Aorta (tissue), 5 donors: ENCODE measurements around the gene RNF167. TPM values are rescaled to one million over a fixed set of nuclear protein-coding genes. Genes with fewer than 3 reads are reported as not detected.
A peak's percentile ranks its signal among the peaks of the same experiment; 100 is the strongest.

Source experiments
- ATAC-seq: fragments of 200-7000 bp; cut with Tn5 transposase; one replicate; pipeline ENCODE4 v1.9.1; 2022; ENCODE audit warnings: moderate library complexity; ENCODE audit not compliant: low FRiP score
- DNase-seq, 2 donors: peaks; one replicate each; pipeline ENCODE4 v3.0.0-alpha.2; 2020
- H3K27ac ChIP-seq, 2 donors: one replicate each; pipeline ENCODE4 v1.5.1; 2013; ENCODE audit warnings: low read length in 2 of 2, mild to moderate bottlenecking in 2 of 2, moderate library complexity in 2 of 2, control low read depth in 1 of 2, inconsistent platforms in 1 of 2, low read depth in 1 of 2
- H3K27me3 ChIP-seq, 2 donors: one replicate each; pipeline ENCODE4 v1.6.1; 2013; ENCODE audit warnings: control low read depth in 1 of 2, low read length in 1 of 2, mild to moderate bottlenecking in 1 of 2, moderate library complexity in 1 of 2; ENCODE audit not compliant: insufficient read depth in 2 of 2, control insufficient read depth in 1 of 2
- H3K36me3 ChIP-seq, 2 donors: one replicate each; pipeline ENCODE4 v1.6.1; 2013; ENCODE audit warnings: control low read depth in 1 of 2, low read length in 1 of 2, mild to moderate bottlenecking in 1 of 2; ENCODE audit not compliant: insufficient read depth in 2 of 2, control insufficient read depth in 1 of 2
- H3K4me1 ChIP-seq, 2 donors: one replicate each; pipeline ENCODE4 v1.6.1; 2013; ENCODE audit warnings: low read length in 2 of 2, control low read depth in 1 of 2, mild to moderate bottlenecking in 1 of 2, moderate library complexity in 1 of 2; ENCODE audit not compliant: insufficient read depth in 2 of 2, control insufficient read depth in 1 of 2
- H3K4me3 ChIP-seq, 2 donors: one replicate each; pipeline ENCODE4 v1.5.1; 2013; ENCODE audit warnings: low read length in 2 of 2, control low read depth in 1 of 2, mild to moderate bottlenecking in 1 of 2
- H3K9me3 ChIP-seq: one replicate; pipeline ENCODE4 v1.6.1; 2013; ENCODE audit warnings: mild to moderate bottlenecking, low read length; ENCODE audit not compliant: control insufficient read depth
- WGBS, 2 donors: extraction: QIAGEN DNeasy Blood & Tissue Kit; methylation state at CpG; one replicate each; pipeline ENCODE4 v1.1.7; 2013; 5-methylcytosine and 5-hydroxymethylcytosine counted together
- intact Hi-C, 2 donors: fragments of 100-400 bp; cut with DNase I; formaldehyde crosslinking; loops; one replicate each; pipeline versions ENCODE4 v1.14.2 to v1.15.0; 2022
- polyA plus RNA-seq, 2 donors: library from polyadenylated mRNA; stranded (reverse); fragments of 200-250 nt; gene quantifications; one replicate each; pipeline ENCODE4 v1.2.3, GENCODE V29; 2013
- total RNA-seq, 2 donors: library from RNA; stranded (reverse); fragmentation: NEBNext Ultra II Directional; extraction: Animal tissue kit (Norgen Biotek cat#: 25700); gene quantifications; one replicate each; pipeline ENCODE4 v1.2.1, GENCODE V29; 2021
- donor health status: healthy with polysubstance abuse.
- donor health status: Bipolar disorder and iron deficiency.
- donor health status: DM: no; HTN: no; CAD: no.
- donor health status: DM: no; HTN: no; CAD: no.
- donor health status: DM: yes; HTN: yes; CAD: no.

Gene RNF167
- total and polyA plus RNA-seq, 4 donors = 39.3 to 89.3 (median 48.7) TPM

DNA sequence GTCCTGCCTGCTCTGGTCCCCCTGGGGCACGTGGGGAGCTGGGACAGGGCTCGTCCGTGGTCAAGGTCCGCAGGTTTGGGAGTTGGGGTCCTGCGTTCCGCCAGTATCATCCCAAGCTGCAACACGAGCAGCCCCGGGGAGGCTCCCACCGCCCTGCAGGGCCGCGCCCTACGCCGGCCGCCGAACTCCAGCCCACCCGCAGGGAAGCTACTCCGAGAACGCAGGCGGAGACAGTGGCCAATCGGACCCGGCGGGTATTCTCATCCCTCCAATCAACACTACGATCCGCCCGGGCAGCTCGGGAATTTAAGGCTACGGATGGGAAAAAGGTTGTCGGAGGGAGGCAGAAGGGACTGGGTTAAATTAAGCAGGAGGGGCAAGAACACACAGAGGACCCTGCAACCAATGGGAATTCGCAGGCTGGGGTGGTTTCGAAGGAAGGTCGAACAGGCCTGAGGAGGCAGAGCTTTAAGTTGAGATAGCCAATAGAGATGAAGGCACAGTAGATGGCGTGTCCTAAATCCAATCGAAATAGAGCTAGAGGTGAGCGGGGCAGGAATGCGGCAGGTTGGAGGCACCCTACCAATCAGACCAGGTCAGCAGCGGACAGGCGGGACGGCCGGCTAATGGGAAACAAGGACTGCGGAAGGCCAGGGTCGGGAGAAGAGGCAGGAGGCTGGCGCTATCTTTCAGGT is 26.9 kb downstream of the RNF167 start:
- intact Hi-C loops = loop anchor here in 1 of 2 donors (1.0 kb wide), 2 partner anchors 18 to 30 kb away; partner anchors contain the start of genes INCA1 and KIF1C
- H3K4me1 ChIP-seq = peaks cover 0 to 2% of the 10 kb centered on the region in 2 donors
- H3K27ac ChIP-seq = peak overlapping the region in 1 of 2 donors; percentile 62
- WGBS, 2 donors = 0% methylated on average over 42 of the region's 42 CpGs
- no peaks in the 10 kb centered on the region for H3K27me3 ChIP-seq
- H3K9me3 ChIP-seq = no peaks in the 10 kb centered on the region
- ATAC-seq (peak; percentile 96), DNase-seq (peak; percentile 97 to 99)
- peak overlapping the region; percentile 51 to 65 for H3K4me3 ChIP-seq
- H3K36me3 ChIP-seq = peaks cover 0 to 2% of the 10 kb centered on the region in 2 donors

DNA sequence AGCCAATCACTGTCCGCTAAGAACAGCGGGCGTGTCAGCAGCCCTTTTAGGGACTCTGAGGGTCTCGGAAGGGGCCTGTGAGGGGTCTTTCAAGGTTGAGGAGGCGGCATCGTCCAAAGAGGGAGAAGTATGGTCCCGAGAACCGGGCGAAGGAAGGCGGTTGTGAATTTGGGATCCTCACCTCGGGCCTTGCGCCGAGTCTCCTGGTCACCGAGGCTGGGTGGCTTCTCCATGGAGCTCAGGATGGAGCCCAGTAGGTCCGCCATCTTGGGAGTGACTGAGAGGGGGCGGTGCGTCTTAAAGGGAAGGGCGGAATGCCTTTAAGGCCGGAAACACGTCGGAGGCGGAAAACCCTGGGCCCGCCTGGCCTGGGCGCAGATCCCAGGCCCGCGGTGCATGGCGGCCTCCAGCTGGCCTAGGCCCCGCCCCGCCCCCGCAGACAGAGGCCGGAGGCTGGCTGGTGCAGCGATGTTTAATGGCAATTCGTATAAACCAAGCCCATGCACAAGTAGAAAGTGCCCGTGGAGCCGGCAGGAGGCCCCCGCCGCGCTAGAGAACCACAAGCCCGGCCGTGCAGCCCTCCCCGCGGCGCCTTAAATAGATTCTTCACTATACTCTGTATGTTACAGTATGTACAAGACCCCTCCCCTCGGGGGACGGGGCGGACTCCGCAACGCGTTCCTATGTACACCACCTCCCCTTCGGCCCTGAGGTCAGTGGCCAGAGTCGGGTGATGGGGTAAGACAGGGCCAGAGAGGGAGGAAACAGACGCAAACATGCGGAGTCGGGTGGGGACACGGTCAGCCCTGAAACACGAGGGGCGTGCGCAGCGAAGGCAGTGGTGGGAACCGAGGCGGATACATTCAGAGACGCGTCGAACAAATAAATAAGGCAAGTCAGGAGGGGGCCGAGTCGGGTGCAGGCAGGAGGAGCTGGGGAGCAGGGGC is 27.7 kb downstream of the RNF167 start, which contains the start of gene SPAG7:
SPAG7 (minus strand) TSS at position 279 of the 947 bp plus-strand sequence; CDS start at position 266, 13 bp downstream.
- Histone ChIP-seq H3K9me3 (no peaks in the 10 kb centered on the region), H3K27me3 (no peaks in the 10 kb centered on the region), H3K4me1 (peaks cover 0 to 2% of the 10 kb centered on the region in 2 donors), H3K27ac (peak within 1 kb of the TSS; percentile 10 to 86), H3K4me3 (peak within 1 kb of the TSS; percentile 65), H3K36me3 (peaks cover 0 to 3% of the 10 kb centered on the region in 2 donors)
- DNase-seq (peak; percentile 95 to 97), ATAC-seq (peak; percentile 94)
- WGBS, 2 donors = 0 to 1% methylated on average over 64 to 66 of the region's 66 CpGs
- intact Hi-C loops = loop anchor here in 1 of 2 donors (1.0 kb wide), 2 partner anchors 19 to 29 kb away; partner anchors contain the start of genes INCA1 and KIF1C

DNA sequence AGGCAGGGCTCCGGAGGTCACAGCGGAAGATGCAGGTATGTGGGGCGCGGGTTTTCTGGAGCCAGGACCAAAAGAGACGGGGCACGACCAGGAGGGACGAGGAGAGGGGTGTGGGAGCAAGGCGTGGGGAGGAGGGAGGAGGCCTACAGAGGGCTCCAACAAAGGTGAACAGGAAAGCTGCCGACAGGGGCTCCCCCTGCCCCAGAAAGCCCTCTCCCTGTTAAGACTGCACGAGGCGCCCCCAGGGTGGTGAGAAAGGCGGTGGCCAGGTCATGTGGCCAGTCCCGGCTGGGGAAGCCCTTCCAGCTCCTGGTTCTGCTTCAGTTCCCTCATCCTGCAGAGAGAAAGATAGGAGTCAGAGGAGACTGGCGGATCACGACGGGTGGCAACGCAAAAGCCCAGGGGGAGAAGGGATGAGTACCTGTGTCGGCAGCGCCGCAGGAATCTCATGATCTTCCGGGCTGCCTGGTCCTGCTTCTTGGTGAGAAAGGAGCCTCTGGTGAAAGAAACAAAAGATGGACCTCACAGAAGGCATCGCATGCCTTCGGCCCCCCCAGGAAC is 28.5 kb downstream of the RNF167 start:
- no peaks in the 10 kb centered on the region for H3K9me3 ChIP-seq
- 24 to 28% methylated on average over 23 of the region's 23 CpGs for WGBS, 2 donors
- H3K4me3 ChIP-seq = no peak overlapping the region
- DNase-seq (peak in 1 of 2 donors; percentile 61), ATAC-seq (no peak)
- H3K27ac ChIP-seq = peak overlapping the region in 1 of 2 donors; percentile 72
- peaks cover 0 to 5% of the 10 kb centered on the region in 2 donors for H3K36me3 ChIP-seq
- intact Hi-C loops = no loop called here
- peaks cover 0 to 2% of the 10 kb centered on the region in 2 donors for H3K4me1 ChIP-seq
- no peaks in the 10 kb centered on the region for H3K27me3 ChIP-seq

DNA sequence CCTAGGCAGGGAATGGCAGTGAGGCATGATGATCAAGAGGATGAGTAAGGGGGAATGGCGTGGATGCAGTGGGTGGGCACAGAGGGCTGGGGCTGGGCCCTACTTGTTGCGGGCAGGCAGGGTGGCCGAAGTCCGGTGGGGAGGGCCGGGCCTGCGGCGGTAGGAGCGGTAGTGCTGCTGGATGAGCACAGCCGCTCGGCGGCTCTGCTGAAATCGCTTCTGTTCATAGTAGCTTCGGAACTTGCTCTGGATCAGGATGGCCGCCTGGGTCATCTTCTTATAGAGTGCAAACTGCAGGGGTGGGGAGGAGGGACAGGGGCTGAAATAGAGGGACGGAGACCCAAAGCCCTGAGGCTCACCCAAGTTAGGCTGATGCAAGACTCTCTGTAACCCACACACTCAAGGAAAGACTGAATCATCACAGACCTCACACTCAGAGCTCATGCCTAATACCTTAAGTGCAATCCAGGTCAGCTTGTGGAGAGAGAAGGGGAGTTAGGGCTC is 29.0 kb downstream of the RNF167 start:
- ATAC-seq = no peak
- WGBS, 2 donors = 59 to 63% methylated on average over 15 of the region's 15 CpGs
- H3K36me3 ChIP-seq = peaks cover 0 to 5% of the 10 kb centered on the region in 2 donors
- DNase-seq = peak in 1 of 2 donors; percentile 84
- no peaks in the 10 kb centered on the region for H3K9me3 ChIP-seq
- H3K27ac ChIP-seq = peak overlapping the region in 1 of 2 donors; percentile 29
- no peaks in the 10 kb centered on the region for H3K27me3 ChIP-seq
- intact Hi-C loops = no loop called here
- H3K4me1 ChIP-seq = peaks cover 0 to 2% of the 10 kb centered on the region in 2 donors
- no peak overlapping the region for H3K4me3 ChIP-seq

DNA sequence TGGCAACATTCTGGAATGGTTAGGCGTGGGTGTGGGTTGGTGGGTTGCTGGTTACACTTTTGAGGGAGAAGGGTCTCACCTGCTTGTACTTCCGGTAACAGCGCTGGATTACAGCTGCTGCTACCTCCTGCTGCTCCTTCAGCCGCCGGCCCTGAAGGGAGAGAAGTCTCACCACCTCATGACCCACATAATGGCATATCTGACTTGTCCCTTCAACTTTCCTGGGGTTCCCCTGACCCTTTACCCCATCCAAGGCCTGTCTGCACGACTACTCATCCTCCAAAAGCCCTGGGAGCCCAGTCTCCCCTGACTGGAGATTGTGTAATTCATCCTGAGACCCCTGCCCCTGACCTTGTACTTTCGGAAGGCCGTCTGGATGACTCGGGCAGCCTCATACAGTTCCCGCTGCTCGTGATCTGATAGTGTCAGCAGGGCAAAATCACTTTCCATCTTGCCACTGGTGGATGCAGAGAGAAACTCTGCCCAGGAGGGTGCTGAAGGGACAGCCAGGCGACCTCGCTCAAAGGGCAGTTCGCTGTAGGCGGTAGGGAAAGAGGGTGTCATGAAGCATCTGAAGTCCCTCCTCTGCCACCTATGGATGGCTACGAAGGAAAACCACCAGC is 29.6 kb downstream of the RNF167 start:
- Histone ChIP-seq H3K27ac (no peak overlapping the region), H3K4me1 (peaks cover 0 to 2% of the 10 kb centered on the region in 2 donors), H3K27me3 (no peaks in the 10 kb centered on the region), H3K4me3 (no peak overlapping the region), H3K36me3 (peaks cover 0 to 7% of the 10 kb centered on the region in 2 donors), H3K9me3 (no peaks in the 10 kb centered on the region)
- ATAC-seq (no peak), DNase-seq (no peak)
- intact Hi-C loops = no loop called here
- WGBS, 2 donors = 83 to 84% methylated on average over 16 of the region's 16 CpGs

DNA sequence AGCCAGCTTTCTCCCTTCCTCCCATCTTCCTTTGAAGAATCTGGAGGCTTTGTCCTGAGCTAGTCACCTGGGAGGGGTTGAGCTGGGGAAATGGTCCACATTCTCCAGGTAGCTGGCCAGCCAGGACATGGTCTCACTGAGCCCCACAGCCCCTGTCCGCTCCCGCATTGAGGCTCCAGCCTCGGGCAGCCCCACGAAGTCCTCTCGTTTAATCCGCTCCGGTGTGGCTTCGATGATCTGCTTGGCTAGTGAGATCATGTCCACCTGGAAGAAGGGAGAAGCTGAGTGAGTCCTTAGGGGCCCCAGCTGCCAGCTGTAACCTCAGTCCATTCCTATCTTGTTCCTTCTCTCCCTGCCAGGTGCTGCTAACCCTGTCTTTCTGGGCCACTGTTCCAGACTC is 30.2 kb downstream of the RNF167 start:
- 89 to 92% methylated on average over 8 of the region's 8 CpGs for WGBS, 2 donors

DNA sequence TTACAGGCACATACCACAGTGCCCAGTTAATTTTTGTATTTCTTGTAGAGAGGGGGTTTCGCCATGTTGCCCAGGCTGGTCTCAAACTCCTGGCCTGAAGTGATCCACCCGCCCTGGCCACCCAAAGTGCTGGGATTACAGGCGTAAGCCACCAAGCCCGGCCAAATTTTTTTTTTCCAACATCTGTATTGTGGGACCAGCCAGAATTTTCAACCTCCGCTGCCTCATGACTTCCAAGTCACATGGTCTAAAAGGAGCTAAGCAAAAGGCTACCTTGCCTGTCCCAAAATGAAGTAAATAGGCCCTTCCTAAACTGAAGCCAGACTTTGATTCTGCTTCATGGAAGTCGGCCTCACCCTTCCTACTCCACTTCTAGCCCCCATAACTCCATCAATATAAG is 31.8 kb downstream of the RNF167 start:
- Histone ChIP-seq H3K27me3 (no peaks in the 10 kb centered on the region), H3K27ac (no peak overlapping the region), H3K36me3 (peaks cover 0 to 7% of the 10 kb centered on the region in 2 donors), H3K4me1 (no peaks in the 10 kb centered on the region), H3K9me3 (no peaks in the 10 kb centered on the region), H3K4me3 (no peak overlapping the region)
- ATAC-seq (no peak), DNase-seq (no peak)
- intact Hi-C loops = no loop called here
- 85 to 88% methylated on average over 6 of the region's 6 CpGs for WGBS, 2 donors

More for the DNA sequence above, 30.2 kb downstream of the RNF167 start:
- H3K36me3 ChIP-seq = peaks cover 0 to 7% of the 10 kb centered on the region in 2 donors
- H3K27ac ChIP-seq = no peak overlapping the region
- DNase-seq = no peak
- no peak for ATAC-seq
- H3K4me3 ChIP-seq = no peak overlapping the region
- intact Hi-C loops = no loop called here
- no peaks in the 10 kb centered on the region for H3K9me3 ChIP-seq
- no peaks in the 10 kb centered on the region for H3K27me3 ChIP-seq
- peaks cover 0 to 2% of the 10 kb centered on the region in 2 donors for H3K4me1 ChIP-seq

DNA sequence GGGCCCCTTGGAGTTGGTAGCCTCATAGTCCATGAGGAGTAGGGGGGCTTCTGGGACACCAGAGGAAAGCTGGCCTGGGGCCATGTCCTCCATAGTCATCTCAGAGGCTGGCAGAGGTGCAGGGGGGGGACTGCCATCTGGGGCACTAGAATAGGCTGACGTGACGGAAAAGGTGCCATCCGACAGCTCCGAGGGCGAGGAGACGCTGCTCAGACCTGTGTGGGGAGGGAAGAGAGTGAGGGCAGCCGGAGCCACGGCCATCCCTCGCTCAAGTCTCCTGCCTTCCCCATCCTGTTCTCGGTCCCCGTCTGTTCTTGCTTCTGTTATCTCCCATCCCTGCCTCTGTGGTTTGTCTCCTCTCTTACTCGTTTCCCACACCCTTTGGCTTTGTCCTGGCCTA is 32.3 kb downstream of the RNF167 start:
- DNase-seq (no peak), ATAC-seq (no peak)
- Histone ChIP-seq H3K4me1 (no peaks in the 10 kb centered on the region), H3K9me3 (no peaks in the 10 kb centered on the region), H3K27ac (no peak overlapping the region), H3K27me3 (no peaks in the 10 kb centered on the region), H3K4me3 (no peak overlapping the region), H3K36me3 (peaks cover 0 to 11% of the 10 kb centered on the region in 2 donors)
- 81 to 90% methylated on average over 9 to 12 of the region's 12 CpGs for WGBS, 2 donors
- intact Hi-C loops = no loop called here
